ENCODE data around the gene EARS2.

The EARS2 gene

GRCh38 chr16:23480257-23480656 lies 76.9 kb downstream of the EARS2 start:
- no peak for DNase-seq (ENCODE audit: low spot score)

GRCh38 chr16:23479138-23479537 lies 78.0 kb downstream of the EARS2 start:
- no peak for DNase-seq (ENCODE audit: low spot score)

DNA sequence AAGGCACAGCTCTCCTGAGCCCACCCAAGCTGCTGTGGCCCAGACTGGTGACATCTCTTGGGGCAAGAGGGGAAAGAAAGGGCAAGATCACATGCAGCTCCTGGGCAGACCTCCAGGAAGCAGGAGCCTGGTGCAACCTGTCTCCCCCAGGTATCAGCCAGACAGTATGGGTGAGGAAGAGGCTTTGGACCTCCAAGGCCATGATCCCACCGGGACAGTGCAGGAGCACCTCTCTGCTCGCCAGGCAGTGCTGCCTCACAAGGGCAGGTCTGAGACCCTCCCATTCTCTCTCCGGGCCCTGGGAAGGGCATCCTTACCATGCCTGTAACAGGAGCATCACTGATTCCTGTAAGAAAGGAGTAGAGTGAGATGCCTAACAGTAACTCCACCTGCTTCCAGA lies 78.6 kb downstream of the EARS2 start:
- DNase-seq (ENCODE audit: low spot score) = no peak

- DNase-seq (ENCODE audit: low spot score) = no peak
Measured at GRCh38 chr16:23476289-23476688, 80.9 kb downstream of the EARS2 start.
